K562 (cell line): ENCODE measurements around the gene ABT1. TPM values are rescaled to one million over a fixed set of nuclear protein-coding genes. Genes with fewer than 3 reads are reported as not detected.

ENCODE experiments used
- ATAC-seq: fragments of 200-7000 bp; cut with Tn5 transposase; 3 replicates; pipeline ENCODE4 v1.9.1; 2020; ENCODE audit warnings: moderate library complexity
- BruUV-seq: library from RNA; stranded (reverse); fragments of 400-500 nt; replicated peaks from 2 replicates; lab custom pipeline; 2021; lab: Mats Ljungman, UMichigan
- CTCF ChIA-PET: fragments of 300-600 bp; formaldehyde crosslinking; extraction: SDS; loops from one replicate; lab custom pipeline; 2021; ENCODE audit warnings: low intra/inter-chr PET ratio; lab: Yijun Ruan, JAX
- POLR2A ChIA-PET: fragments of 300-600, 350-650 bp; sonication (Branson Sonifier 250); formaldehyde crosslinking; extraction: SDS; loops from one replicate; lab custom pipeline; 2021; ENCODE audit warnings: antibody characterized with exemption, inconsistent platforms; lab: Yijun Ruan, JAX
- DNase-seq, 4 experiments: peaks; one replicate each; pipeline versions ENCODE4 v3.0.0 to v3.0.0-alpha.2; 2011 to 2018; ENCODE audit warnings: low spot score in 3 of 4, mixed read lengths in 3 of 4; ENCODE audit errors: extremely low read depth in 1 of 4
- FAIRE-seq: peaks from 2 replicates; lab custom pipeline; 2011; peaks lifted over from hg19 to GRCh38; lab: Jason Lieb, UNC
- H2AFZ ChIP-seq: 2 replicates; pipeline ENCODE4 v1.6.0; 2011; ENCODE audit warnings: low read depth, low read length, control low read depth, inconsistent platforms
- H3K27ac ChIP-seq: fragments of 200-600 bp; 3 replicates; pipeline ENCODE4 v1.8.0; 2011; ENCODE audit warnings: low read depth, mild to moderate bottlenecking, control low read depth, inconsistent platforms, low read length, moderate library complexity, mixed read lengths; ENCODE audit errors: extremely low read depth
- H3K27me3 ChIP-seq, 2 experiments: fragments of 300-600 bp in 1 of 2; 2 replicates in 1 of 2; 3 replicates in 1 of 2; pipeline versions ENCODE4 v1.6.0 to v1.8.0; 2011; ENCODE audit warnings: inconsistent platforms in 2 of 2, low read length in 2 of 2, mild to moderate bottlenecking in 1 of 2, mixed read lengths in 1 of 2, moderate library complexity in 1 of 2; ENCODE audit not compliant: control insufficient read depth in 2 of 2, insufficient read depth in 2 of 2
- H3K36me3 ChIP-seq: fragments of 300-600 bp; 3 replicates; pipeline ENCODE4 v1.8.0; 2011; ENCODE audit warnings: mild to moderate bottlenecking, low read length, inconsistent platforms; ENCODE audit not compliant: control insufficient read depth, insufficient read depth
- H3K4me1 ChIP-seq, 2 experiments: fragments of 200-600 bp in 1 of 2; replicated peaks in 1 of 2; 2 replicates in 1 of 2; 3 replicates in 1 of 2; pipeline versions ENCODE4 v1.5.1 to v1.8.0; 2011; ENCODE audit warnings: inconsistent platforms in 2 of 2, low read length in 2 of 2, mild to moderate bottlenecking in 1 of 2, mixed read lengths in 1 of 2, moderate library complexity in 1 of 2; ENCODE audit not compliant: control insufficient read depth in 2 of 2, insufficient read depth in 2 of 2
- H3K4me2 ChIP-seq: 2 replicates; pipeline ENCODE4 v1.6.1; 2011; ENCODE audit warnings: low read length, control low read depth, inconsistent platforms, mixed read lengths; ENCODE audit not compliant: insufficient read depth
- H3K4me3 ChIP-seq: fragments of 200-600 bp; sonication (generic), shearing (Covaris generic); 2 replicates; pipeline ENCODE4 v1.5.1; 2016; ENCODE audit warnings: control low read depth, inconsistent platforms
- H3K79me2 ChIP-seq: fragments of 200-600 bp; 3 replicates; pipeline ENCODE4 v1.8.0; 2011; ENCODE audit warnings: low read length, inconsistent platforms; ENCODE audit not compliant: control insufficient read depth, insufficient read depth
- H3K9ac ChIP-seq, 2 experiments: 2 replicates each; pipeline versions ENCODE4 v1.6.0 to v1.6.1; 2011; ENCODE audit warnings: low read depth in 2 of 2, low read length in 2 of 2, control low read depth in 1 of 2, inconsistent platforms in 1 of 2, mild to moderate bottlenecking in 1 of 2, mixed read lengths in 1 of 2; ENCODE audit not compliant: insufficient read depth in 1 of 2
- H3K9me1 ChIP-seq: one replicate; pipeline ENCODE4 v1.6.0; 2011; ENCODE audit warnings: inconsistent platforms, mild to moderate bottlenecking, low read length, moderate library complexity; ENCODE audit not compliant: control insufficient read depth, insufficient read depth
- H3K9me3 ChIP-seq: replicated peaks from 2 replicates; pipeline ENCODE4 v1.5.1; 2011; ENCODE audit warnings: low read depth, low read length, inconsistent platforms; ENCODE audit not compliant: control insufficient read depth, insufficient read depth
- H4K20me1 ChIP-seq: replicated peaks from 2 replicates; pipeline ENCODE4 v1.6.1; 2011; ENCODE audit warnings: low read length, inconsistent platforms, mixed read lengths; ENCODE audit not compliant: control insufficient read depth, insufficient read depth
- BRF1 ChIP-seq: IDR thresholded peaks from 3 replicates; pipeline ENCODE4 v1.6.1; 2011; ENCODE audit warnings: borderline replicate concordance, mild to moderate bottlenecking; ENCODE audit not compliant: insufficient read length; ENCODE audit errors: extremely low read depth
- CBX3 ChIP-seq, 2 experiments: IDR thresholded peaks; 1 replicate in 1 of 2; 2 replicates in 1 of 2; pipeline ENCODE4 v1.6.1; 2012; ENCODE audit warnings: inconsistent platforms in 2 of 2, low read length in 2 of 2, borderline replicate concordance in 1 of 2, control low read depth in 1 of 2
- CCNT2 ChIP-seq: IDR thresholded peaks from 2 replicates; pipeline ENCODE4 v1.6.1; 2011; ENCODE audit warnings: borderline replicate concordance, low read depth, mild to moderate bottlenecking, moderate library complexity, mixed read lengths, low read length; ENCODE audit not compliant: insufficient read length; ENCODE audit errors: extremely low read depth
- CHD4 ChIP-seq: fragments of 200-600 bp; sonication (generic); IDR thresholded peaks from 3 replicates; pipeline ENCODE4 v1.6.1; 2012; ENCODE audit warnings: low read depth, mild to moderate bottlenecking, mixed read lengths, low read length, inconsistent platforms; ENCODE audit not compliant: insufficient read depth, insufficient replicate concordance, poor library complexity, severe bottlenecking
- E2F8 ChIP-seq: fragments of 450-650 bp; IDR thresholded peaks from 2 replicates; pipeline ENCODE4 v1.7.1; 2018; ENCODE audit warnings: mild to moderate bottlenecking, low read depth; ENCODE audit not compliant: partially characterized antibody
- EP400 ChIP-seq: fragments of 450-650 bp; IDR thresholded peaks from 2 replicates; pipeline ENCODE4 v1.6.1; 2017; ENCODE audit warnings: antibody characterized with exemption, mild to moderate bottlenecking, moderate library complexity
- POLR3A ChIP-seq: IDR thresholded peaks from 2 replicates; pipeline ENCODE4 v1.6.1; 2011; ENCODE audit warnings: borderline replicate concordance, mild to moderate bottlenecking, moderate library complexity; ENCODE audit not compliant: insufficient read length, insufficient read depth; ENCODE audit errors: extremely low read depth
- SAFB ChIP-seq: fragments of 200-400 bp; formaldehyde crosslinking; IDR thresholded peaks from 2 replicates; pipeline ENCODE4 v1.6.1; 2017; ENCODE audit warnings: low read depth, low read length, borderline replicate concordance
- ZNF277 ChIP-seq: fragments of 250-450 bp; sonication (Bioruptor Pico); IDR thresholded peaks from 2 replicates; pipeline ENCODE4 v1.8.0; 2022; ENCODE audit warnings: inconsistent platforms, mild to moderate bottlenecking, moderate library complexity, borderline replicate concordance
- ZNF354B ChIP-seq: fragments of 250-450 bp; sonication (Bioruptor Pico); IDR thresholded peaks from 2 replicates; pipeline ENCODE4 v1.4.0; 2020
- WGBS: fragments of 100-300 bp; shearing (Covaris generic); methylation state at CpG from one replicate; pipeline ENCODE4 v1.1.6; 2016; ENCODE audit warnings: low coverage, mixed read lengths; ENCODE audit not compliant: insufficient coverage; ENCODE audit errors: missing lambda C conversion rate; 5-methylcytosine and 5-hydroxymethylcytosine counted together
- in situ Hi-C: fragments of 300-500 bp; cut with MboI; formaldehyde crosslinking; loops from 4 replicates; pipeline ENCODE4 v1.15.0; 2018; ENCODE audit warnings: inconsistent platforms, mixed read lengths
- intact Hi-C: fragments of 100-400 bp; cut with micrococcal nuclease; formaldehyde crosslinking; loops from 2 replicates; pipeline ENCODE4 v1.14.2; 2022
- polyA plus RNA-seq, 8 experiments: library from polyadenylated mRNA; depleted of rRNA in 4 of 8; stranded (reverse) in 5 of 8; unstranded in 3 of 8; fragments of >200 nt; fragmentation: Nextera tagmentation in 2 of 8; fragmentation: Illumina TruSeq in 1 of 8; extraction: Ambion mirVana in 2 of 8; extraction: Trizol in 1 of 8; gene quantifications; 2 replicates each; pipeline versions ENCODE4 v1.2.1 to v1.2.3, GENCODE V29; 2011 to 2014; ENCODE audit warnings: inconsistent platforms in 1 of 8, missing spikeins in 1 of 8
- total RNA-seq, 7 experiments: library from RNA; depleted of rRNA in 6 of 7; stranded (reverse); fragments of >200 nt in 6 of 7; fragmentation: Illumina TruSeq in 2 of 7; extraction: Trizol in 2 of 7; gene quantifications; 2 replicates each; pipeline versions ENCODE4 v1.2.1 to v1.2.3, GENCODE V29; 2011 to 2021; ENCODE audit warnings: low replicate concordance in 1 of 7

Gene ABT1
- total and polyA plus RNA-seq, 9 of the 15 experiments (the other 6 are each of a cell fraction or from before 2014, with no cell fraction given): 8.8 to 52.7 (median 40.7) TPM

- no peaks in the 10 kb centered on the region for H4K20me1 ChIP-seq
- intact Hi-C loops (no loop called here), in situ Hi-C loops (loop anchor here (10.0 kb wide), 1 partner anchor 528 kb away; no protein-coding TSS in a partner anchor)
- H3K4me2 ChIP-seq: no peak overlapping the region
- H2AFZ ChIP-seq: peak overlapping the region; percentile 61
- WGBS: 30% methylated on average over 4 of the region's 4 CpGs
- H3K9ac ChIP-seq: no peak overlapping the region; a peak in 1 of 4 replicates
- H3K27ac ChIP-seq: no peak overlapping the region
- peaks cover 10% of the 10 kb centered on the region for H3K79me2 ChIP-seq
- ATAC-seq (no peak), FAIRE-seq (peak; percentile 78), DNase-seq (peak in 2 of 4 experiments; percentile 38 to 54)
- no peaks in the 10 kb centered on the region for H3K9me1 ChIP-seq
- H3K27me3 ChIP-seq: no peaks in the 10 kb centered on the region
- POLR2A ChIA-PET: interaction anchor here (0.6 to 7.6 kb wide), 10 partner anchors 9 to 566 kb away, joined by 3 to 141 read pairs (median 4); a partner anchor contains a TSS
- H3K4me1 ChIP-seq: peaks cover 9 to 11% of the 10 kb centered on the region in 2 experiments; a peak in 4 of 5 replicates
- no peaks in the 10 kb centered on the region for H3K36me3 ChIP-seq
- BruUV-seq: no TSS peak
- no peak overlapping the region for H3K4me3 ChIP-seq
- CTCF ChIA-PET: interaction anchor here (0.9 to 2.0 kb wide), 3 partner anchors 19 to 528 kb away, joined by 3 to 7 read pairs (median 4); no protein-coding TSS in a partner anchor
- no peaks in the 10 kb centered on the region for H3K9me3 ChIP-seq
- TF ChIP-seq BRF1 (no peak), EP400 (no peak), CBX3 (IDR thresholded peaks at IDR 0.05; ENCODE audit: borderline replicate concordance in 1 of 2, low read length in 2 of 2) (no peak), SAFB (no peak), E2F8 (no peak), CCNT2 (no peak), POLR3A (no peak), CHD4 (no peak), ZNF277 (CRISPR knock-in tag) (no peak), ZNF354B (CRISPR knock-in tag) (no peak)
These were observed 4.1 kb upstream of the ABT1 start for GRCh38 chr6:26592649-26593048.
